Measurements from ENCODE around the gene CDKN1C. TPM values are rescaled to one million over a fixed set of nuclear protein-coding genes. Genes with fewer than 3 reads are reported as not detected.

The CDKN1C gene
- total RNA-seq, result 1.7 and 16.2 TPM in 2 replicates

GRCh38 chr11:2885678-2886081, at the start of gene CDKN1C:
CDKN1C (minus strand) TSS chr11:2885775; CDS start chr11:2885456, 319 bp downstream.

GRCh38 chr11:2928605-2929530, 43.3 kb upstream of the CDKN1C start, which contains the start of gene PHLDA2:
PHLDA2 (minus strand) TSS chr11:2929420; CDS start chr11:2929364, 56 bp downstream.

Small RNA genes within 50 kb of the gene (small RNA-seq; reads per million reads assigned to genes)
- gene AC013791.1 (ENCODE audit: low replicate concordance), result not detected

Other genes with a start within 250 kb of the CDKN1C start
- 3.5 and 4.2 TPM in 2 replicates for gene KCNQ1OT1, start 185.8 kb downstream of the CDKN1C start, total RNA-seq
- gene PHLDA2, start 43.6 kb upstream of the CDKN1C start, total RNA-seq, result 15.3 and 33.4 TPM in 2 replicates
- gene NAP1L4, start 106.6 kb upstream of the CDKN1C start, total RNA-seq, result 66.5 and 125 TPM in 2 replicates
- gene CARS1, start 171.6 kb upstream of the CDKN1C start, total RNA-seq, result 72.4 and 100 TPM in 2 replicates

Measured in placental pericyte (primary cell).